Activated CD4-positive, alpha-beta T cell treated with anti-CD3 and anti-CD28 coated beads, Interleukin-2, amount 10 ng/mL, durations not matched to agents 7 days and 5 days (primary cell): ENCODE measurements around the gene TTC7B. TPM values are rescaled to one million over a fixed set of nuclear protein-coding genes. Genes with fewer than 3 reads are reported as not detected.
A peak's percentile ranks its signal among the peaks of the same experiment; 100 is the strongest.

Experiments used
- CTCF ChIA-PET: fragments of 350-600 bp; sonication (Branson Sonifier 250); formaldehyde crosslinking; loops from one replicate; lab custom pipeline; 2021; ENCODE audit warnings: antibody characterized with exemption; lab: Charles Lee
- POLR2A ChIA-PET: fragments of 350-600 bp; sonication (Branson Sonifier 250); formaldehyde crosslinking; loops from one replicate; lab custom pipeline; 2021; ENCODE audit warnings: antibody characterized with exemption; lab: Charles Lee
- DNase-seq: peaks from one replicate; pipeline ENCODE4 v3.0.0-alpha.2; 2020
- H3K27ac Mint-ChIP-seq: one replicate; pipeline ENCODE4 v1.8.0; 2021; ENCODE audit warnings: mild to moderate bottlenecking, moderate library complexity, mixed read lengths
- H3K27me3 Mint-ChIP-seq: one replicate; pipeline ENCODE4 v1.8.0; 2021; ENCODE audit warnings: mixed read lengths
- H3K36me3 Mint-ChIP-seq: one replicate; pipeline ENCODE4 v1.8.0; 2021; ENCODE audit warnings: low read depth, mixed read lengths
- H3K4me1 Mint-ChIP-seq: one replicate; pipeline ENCODE4 v1.8.0; 2021; ENCODE audit warnings: mixed read lengths
- H3K4me3 Mint-ChIP-seq: one replicate; pipeline ENCODE4 v1.8.0; 2021; ENCODE audit warnings: mild to moderate bottlenecking, moderate library complexity, mixed read lengths
- H3K9me3 Mint-ChIP-seq: one replicate; pipeline ENCODE4 v1.8.0; 2021; ENCODE audit warnings: mixed read lengths
- total RNA-seq, 2 experiments: library from RNA; stranded (reverse); gene quantifications; one replicate each; pipeline ENCODE4 v1.2.3, GENCODE V29; 2021

The TTC7B gene
- total RNA-seq, 2 experiments from 2014 or later = 2.7 to 2.9 TPM

- Mint-ChIP-seq H3K4me3 (no peak overlapping the region), H3K36me3 (no peaks in the 10 kb centered on the region), H3K27me3 (no peaks in the 10 kb centered on the region), H3K9me3 (no peaks in the 10 kb centered on the region), H3K4me1 (peaks cover 34% of the 10 kb centered on the region), H3K27ac (no peak overlapping the region)
- CTCF ChIA-PET = interaction anchor here (1.0 kb wide), 1 partner anchor 19 kb away, joined by 3 read pairs; no protein-coding TSS in a partner anchor
- POLR2A ChIA-PET = no interaction called here
- DNase-seq = no peak
These were observed 137.3 kb downstream of the TTC7B start for GRCh38 chr14:90678846-90679362.

GRCh38 chr14:90678420-90678819, 137.8 kb downstream of the TTC7B start:
- Mint-ChIP-seq H3K4me1 (peaks cover 34% of the 10 kb centered on the region), H3K36me3 (no peaks in the 10 kb centered on the region), H3K9me3 (no peaks in the 10 kb centered on the region), H3K27ac (no peak overlapping the region), H3K27me3 (no peaks in the 10 kb centered on the region), H3K4me3 (no peak overlapping the region)
- DNase-seq = no peak
- POLR2A ChIA-PET = no interaction called here
- CTCF ChIA-PET = interaction anchor here (0.6 to 1.0 kb wide), 2 partner anchors 78 to 631 kb away, joined by 3 to 5 read pairs; no protein-coding TSS in a partner anchor

GRCh38 chr14:90677484-90678050, 138.7 kb downstream of the TTC7B start:
- H3K27ac Mint-ChIP-seq = peak overlapping the region; percentile 72
- peaks cover 34% of the 10 kb centered on the region for H3K4me1 Mint-ChIP-seq
- no peaks in the 10 kb centered on the region for H3K36me3 Mint-ChIP-seq
- CTCF ChIA-PET = interaction anchor here (0.6 to 1.0 kb wide), 2 partner anchors 79 to 632 kb away, joined by 3 to 5 read pairs; no protein-coding TSS in a partner anchor
- DNase-seq = no peak
- no peak overlapping the region for H3K4me3 Mint-ChIP-seq
- no peaks in the 10 kb centered on the region for H3K27me3 Mint-ChIP-seq
- POLR2A ChIA-PET = no interaction called here
- H3K9me3 Mint-ChIP-seq = no peaks in the 10 kb centered on the region

- DNase-seq = no peak
- no peaks in the 10 kb centered on the region for H3K27me3 Mint-ChIP-seq
- H3K36me3 Mint-ChIP-seq = no peaks in the 10 kb centered on the region
- POLR2A ChIA-PET = no interaction called here
- no peak overlapping the region for H3K4me3 Mint-ChIP-seq
- CTCF ChIA-PET = no interaction called here
- no peak overlapping the region for H3K27ac Mint-ChIP-seq
- no peaks in the 10 kb centered on the region for H3K9me3 Mint-ChIP-seq
- peaks cover 34% of the 10 kb centered on the region for H3K4me1 Mint-ChIP-seq
These were observed 139.3 kb downstream of the TTC7B start for GRCh38 chr14:90676912-90677311.

GRCh38 chr14:90676356-90676755, 139.9 kb downstream of the TTC7B start:
- DNase-seq = no peak
- ChIA-PET POLR2A (no interaction called here), CTCF (interaction anchor here (0.9 kb wide), 1 partner anchor 16 kb away, joined by 3 read pairs; no protein-coding TSS in a partner anchor)
- Mint-ChIP-seq H3K27me3 (no peaks in the 10 kb centered on the region), H3K27ac (peak overlapping the region; percentile 21), H3K4me3 (no peak overlapping the region), H3K9me3 (no peaks in the 10 kb centered on the region), H3K36me3 (no peaks in the 10 kb centered on the region), H3K4me1 (peaks cover 34% of the 10 kb centered on the region)

GRCh38 chr14:90675399-90675798, 140.8 kb downstream of the TTC7B start:
- Mint-ChIP-seq H3K9me3 (no peaks in the 10 kb centered on the region), H3K4me3 (no peak overlapping the region), H3K4me1 (peaks cover 34% of the 10 kb centered on the region), H3K27ac (no peak overlapping the region), H3K36me3 (no peaks in the 10 kb centered on the region), H3K27me3 (no peaks in the 10 kb centered on the region)
- no peak for DNase-seq
- ChIA-PET CTCF (interaction anchor here (0.9 kb wide), 1 partner anchor 15 kb away, joined by 3 read pairs; no protein-coding TSS in a partner anchor), POLR2A (no interaction called here)

GRCh38 chr14:90674716-90675115, 141.5 kb downstream of the TTC7B start:
- H3K27ac Mint-ChIP-seq = no peak overlapping the region
- CTCF ChIA-PET = interaction anchor here (0.5 to 1.7 kb wide), 3 partner anchors 10 to 259 kb away, joined by 4 to 6 read pairs (median 5); no protein-coding TSS in a partner anchor
- peaks cover 34% of the 10 kb centered on the region for H3K4me1 Mint-ChIP-seq
- no peaks in the 10 kb centered on the region for H3K27me3 Mint-ChIP-seq
- peaks cover 4% of the 10 kb centered on the region for H3K9me3 Mint-ChIP-seq
- POLR2A ChIA-PET = no interaction called here
- H3K4me3 Mint-ChIP-seq = no peak overlapping the region
- no peak for DNase-seq
- H3K36me3 Mint-ChIP-seq = peaks cover 2% of the 10 kb centered on the region

- no peak for DNase-seq
- no peak overlapping the region for H3K27ac Mint-ChIP-seq
- H3K9me3 Mint-ChIP-seq = peaks cover 4% of the 10 kb centered on the region
- ChIA-PET POLR2A (no interaction called here), CTCF (interaction anchor here (0.5 to 1.7 kb wide), 5 partner anchors 9 to 259 kb away, joined by 3 to 6 read pairs (median 4); no protein-coding TSS in a partner anchor)
- H3K4me1 Mint-ChIP-seq = peaks cover 32% of the 10 kb centered on the region
- no peaks in the 10 kb centered on the region for H3K27me3 Mint-ChIP-seq
- H3K36me3 Mint-ChIP-seq = peaks cover 3% of the 10 kb centered on the region
- no peak overlapping the region for H3K4me3 Mint-ChIP-seq
These were observed 142.1 kb downstream of the TTC7B start for GRCh38 chr14:90674043-90674670.

GRCh38 chr14:90671382-90672234, 144.6 kb downstream of the TTC7B start:
- no peak overlapping the region for H3K27ac Mint-ChIP-seq
- no peak overlapping the region for H3K4me3 Mint-ChIP-seq
- H3K9me3 Mint-ChIP-seq = peaks cover 4% of the 10 kb centered on the region
- no peak for DNase-seq
- CTCF ChIA-PET = no interaction called here
- POLR2A ChIA-PET = no interaction called here
- peaks cover 3% of the 10 kb centered on the region for H3K36me3 Mint-ChIP-seq
- H3K4me1 Mint-ChIP-seq = peaks cover 7% of the 10 kb centered on the region
- H3K27me3 Mint-ChIP-seq = no peaks in the 10 kb centered on the region

- no peaks in the 10 kb centered on the region for H3K4me1 Mint-ChIP-seq
- no peak overlapping the region for H3K4me3 Mint-ChIP-seq
- H3K27ac Mint-ChIP-seq = no peak overlapping the region
- H3K27me3 Mint-ChIP-seq = no peaks in the 10 kb centered on the region
- DNase-seq = no peak
- ChIA-PET CTCF (interaction anchor here (1.1 kb wide), 1 partner anchor 14 kb away, joined by 4 read pairs; no protein-coding TSS in a partner anchor), POLR2A (no interaction called here)
- peaks cover 4% of the 10 kb centered on the region for H3K9me3 Mint-ChIP-seq
- H3K36me3 Mint-ChIP-seq = peaks cover 3% of the 10 kb centered on the region
These were observed 146.5 kb downstream of the TTC7B start for GRCh38 chr14:90669731-90670130.

- CTCF ChIA-PET = no interaction called here
- H3K27me3 Mint-ChIP-seq = no peaks in the 10 kb centered on the region
- H3K4me3 Mint-ChIP-seq = no peak overlapping the region
- H3K27ac Mint-ChIP-seq = no peak overlapping the region
- H3K36me3 Mint-ChIP-seq = peaks cover 3% of the 10 kb centered on the region
- H3K9me3 Mint-ChIP-seq = peaks cover 4% of the 10 kb centered on the region
- POLR2A ChIA-PET = no interaction called here
- no peaks in the 10 kb centered on the region for H3K4me1 Mint-ChIP-seq
- DNase-seq = no peak
These were observed 149.7 kb downstream of the TTC7B start for GRCh38 chr14:90666571-90666970.

- no peaks in the 10 kb centered on the region for H3K27me3 Mint-ChIP-seq
- H3K27ac Mint-ChIP-seq = no peak overlapping the region
- ChIA-PET CTCF (interaction anchor here (1.4 kb wide), 1 partner anchor 8 kb away, joined by 6 read pairs; no protein-coding TSS in a partner anchor), POLR2A (no interaction called here)
- H3K4me1 Mint-ChIP-seq = peaks cover 8% of the 10 kb centered on the region
- H3K9me3 Mint-ChIP-seq = peaks cover 4% of the 10 kb centered on the region
- no peak overlapping the region for H3K4me3 Mint-ChIP-seq
- peaks cover 3% of the 10 kb centered on the region for H3K36me3 Mint-ChIP-seq
- no peak for DNase-seq
These were observed 150.8 kb downstream of the TTC7B start for GRCh38 chr14:90665321-90666000.
